GM12874 (cell line): Measurements from ENCODE around the gene IRAG1.

Experiments
- CTCF ChIP-seq: IDR thresholded peaks from 2 replicates; pipeline ENCODE4 v1.5.1; 2011; ENCODE audit warnings: low read depth, mild to moderate bottlenecking, control low read depth, low read length, moderate library complexity; ENCODE audit not compliant: insufficient read depth

The IRAG1 gene

GRCh38 chr11:10673501-10674062 lies 20.0 kb downstream of the IRAG1 start:
- no peak for TF ChIP-seq CTCF

- no peak for TF ChIP-seq CTCF
Measured at GRCh38 chr11:10670099-10670498, 23.5 kb downstream of the IRAG1 start.

- no peak for TF ChIP-seq CTCF
Measured at GRCh38 chr11:10669258-10670033, 24.1 kb downstream of the IRAG1 start.

- TF ChIP-seq CTCF: no peak
Measured at GRCh38 chr11:10667521-10667885, 26.1 kb downstream of the IRAG1 start.

- no peak for TF ChIP-seq CTCF
Measured at GRCh38 chr11:10666556-10667520, 26.7 kb downstream of the IRAG1 start.

GRCh38 chr11:10664496-10664895 lies 29.1 kb downstream of the IRAG1 start:
- TF ChIP-seq CTCF: no peak

GRCh38 chr11:10663990-10664389 lies 29.6 kb downstream of the IRAG1 start:
- TF ChIP-seq CTCF: no peak
